Stimulated activated CD4-positive, alpha-beta T cell treated with anti-CD3 and anti-CD28 coated beads, Interleukin-1b, Interleukin-23, amount 100 ng/mL, for 1 hour (primary cell): ENCODE measurements around the gene PC.
"Not testable (repeated sequence)": the region's sequence is repeated elsewhere in the genome, so short reads cannot be mapped to it uniquely, and the experiment has no call there.

Experiments used
- DNase-seq, 2 donors: peaks; one replicate each; pipeline ENCODE4 v3.0.0-alpha.2; 2020; ENCODE audit warnings: low read depth in 2 of 2

The PC gene, protein sequence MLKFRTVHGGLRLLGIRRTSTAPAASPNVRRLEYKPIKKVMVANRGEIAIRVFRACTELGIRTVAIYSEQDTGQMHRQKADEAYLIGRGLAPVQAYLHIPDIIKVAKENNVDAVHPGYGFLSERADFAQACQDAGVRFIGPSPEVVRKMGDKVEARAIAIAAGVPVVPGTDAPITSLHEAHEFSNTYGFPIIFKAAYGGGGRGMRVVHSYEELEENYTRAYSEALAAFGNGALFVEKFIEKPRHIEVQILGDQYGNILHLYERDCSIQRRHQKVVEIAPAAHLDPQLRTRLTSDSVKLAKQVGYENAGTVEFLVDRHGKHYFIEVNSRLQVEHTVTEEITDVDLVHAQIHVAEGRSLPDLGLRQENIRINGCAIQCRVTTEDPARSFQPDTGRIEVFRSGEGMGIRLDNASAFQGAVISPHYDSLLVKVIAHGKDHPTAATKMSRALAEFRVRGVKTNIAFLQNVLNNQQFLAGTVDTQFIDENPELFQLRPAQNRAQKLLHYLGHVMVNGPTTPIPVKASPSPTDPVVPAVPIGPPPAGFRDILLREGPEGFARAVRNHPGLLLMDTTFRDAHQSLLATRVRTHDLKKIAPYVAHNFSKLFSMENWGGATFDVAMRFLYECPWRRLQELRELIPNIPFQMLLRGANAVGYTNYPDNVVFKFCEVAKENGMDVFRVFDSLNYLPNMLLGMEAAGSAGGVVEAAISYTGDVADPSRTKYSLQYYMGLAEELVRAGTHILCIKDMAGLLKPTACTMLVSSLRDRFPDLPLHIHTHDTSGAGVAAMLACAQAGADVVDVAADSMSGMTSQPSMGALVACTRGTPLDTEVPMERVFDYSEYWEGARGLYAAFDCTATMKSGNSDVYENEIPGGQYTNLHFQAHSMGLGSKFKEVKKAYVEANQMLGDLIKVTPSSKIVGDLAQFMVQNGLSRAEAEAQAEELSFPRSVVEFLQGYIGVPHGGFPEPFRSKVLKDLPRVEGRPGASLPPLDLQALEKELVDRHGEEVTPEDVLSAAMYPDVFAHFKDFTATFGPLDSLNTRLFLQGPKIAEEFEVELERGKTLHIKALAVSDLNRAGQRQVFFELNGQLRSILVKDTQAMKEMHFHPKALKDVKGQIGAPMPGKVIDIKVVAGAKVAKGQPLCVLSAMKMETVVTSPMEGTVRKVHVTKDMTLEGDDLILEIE

DNA sequence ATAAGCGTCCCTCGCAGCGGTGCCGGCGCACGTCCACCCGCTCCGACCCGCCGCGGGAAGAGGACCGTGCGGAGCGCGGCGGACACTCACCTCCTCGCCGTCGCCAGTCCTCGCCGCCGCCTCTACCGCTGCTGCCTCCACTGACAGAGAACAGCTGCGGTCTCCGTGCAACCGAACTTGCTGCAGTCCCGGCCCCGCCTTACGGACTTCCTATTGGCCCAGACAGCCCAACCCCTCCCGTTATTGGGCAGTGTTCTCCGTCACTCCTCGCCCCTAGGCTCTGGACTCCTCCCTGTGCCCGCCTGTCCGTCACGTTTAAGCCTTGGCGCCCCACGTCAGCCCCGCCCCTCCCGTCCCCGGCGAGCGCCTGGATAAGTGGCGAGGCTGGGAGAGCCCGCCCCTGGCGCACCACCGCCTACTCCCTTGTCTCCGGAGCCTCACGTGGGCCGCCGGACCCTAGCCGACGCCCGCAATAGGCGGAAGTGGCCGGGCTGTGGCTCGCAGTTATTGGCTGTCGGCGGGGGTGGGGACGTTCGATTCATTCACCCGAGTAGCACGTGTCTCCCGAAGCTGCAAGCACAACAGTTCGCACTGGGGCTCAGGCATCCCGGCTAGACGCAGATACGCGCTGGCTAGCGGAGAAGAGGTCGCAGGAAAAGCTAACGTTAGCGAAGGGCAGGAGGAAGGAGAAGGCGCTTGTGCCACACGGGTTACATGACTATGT is at the start of gene PC:
Gene PC, minus strand, starts transcription at position 152 of the 724 bp plus-strand sequence. CDS start 86,224 bp downstream, outside the sequence.
- peak; percentile 88 to 92 for DNase-seq

DNA sequence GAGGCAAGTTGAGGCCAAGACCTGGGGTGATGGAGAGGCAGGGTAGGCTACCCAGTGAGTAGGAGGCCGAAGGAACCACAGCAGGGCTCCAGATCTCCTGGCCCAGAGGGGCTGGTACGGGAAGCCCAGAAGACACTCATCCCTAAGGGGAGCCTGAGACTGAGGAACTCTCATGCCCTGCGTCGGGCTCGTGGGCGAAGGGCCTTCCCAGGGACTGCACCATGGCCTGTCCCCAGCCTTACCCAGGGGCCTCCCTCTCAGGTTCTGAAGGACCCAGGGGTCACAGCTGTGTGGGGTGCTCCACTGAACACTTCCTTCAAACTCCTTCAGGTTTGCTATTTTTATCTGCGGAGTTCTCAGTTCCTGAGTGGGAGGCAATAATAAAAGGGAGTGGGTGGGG is 48.9 kb upstream of the PC start:
- no peak for DNase-seq

DNA sequence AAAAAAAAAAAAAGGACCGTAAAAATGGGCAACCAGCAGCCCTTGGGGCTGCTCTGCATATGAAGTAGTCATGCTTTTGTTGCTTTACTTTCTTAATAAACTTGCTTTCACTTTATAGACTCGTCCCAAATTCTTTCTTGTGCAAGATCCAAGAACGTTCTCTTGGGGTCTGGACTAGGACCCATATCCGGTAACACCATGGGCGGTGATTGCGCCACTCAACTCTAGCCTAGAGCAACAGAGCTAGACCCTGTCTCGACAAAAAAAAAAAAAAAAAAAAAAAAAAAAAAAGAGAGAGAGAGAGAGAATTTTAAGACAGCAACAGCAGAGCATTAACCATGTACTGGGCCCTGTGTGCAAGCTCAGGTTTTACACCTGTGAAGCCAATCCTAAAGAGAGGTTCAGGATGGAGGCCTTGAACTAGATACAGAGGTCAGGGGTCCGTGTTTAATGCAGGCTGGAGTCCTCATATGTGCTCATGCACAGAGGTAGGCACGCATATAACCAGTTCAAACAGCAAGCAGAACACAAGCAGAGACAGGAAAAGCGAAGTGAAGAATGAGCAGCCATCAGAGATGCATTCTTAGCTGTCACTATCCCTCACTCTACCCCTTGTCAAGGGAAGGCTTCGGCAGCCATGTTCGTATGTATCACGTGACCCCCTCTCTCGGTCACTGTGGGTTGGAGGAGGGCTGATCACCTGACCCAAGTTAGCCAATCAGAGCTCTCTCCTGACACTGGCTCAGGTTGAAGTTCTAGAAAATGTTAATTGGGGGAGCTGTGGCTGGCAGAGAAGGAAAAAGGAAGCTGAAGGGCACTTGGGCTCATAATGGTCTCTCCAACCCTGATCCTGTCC is 48.1 kb upstream of the PC start:
- DNase-seq, result no peak

DNA sequence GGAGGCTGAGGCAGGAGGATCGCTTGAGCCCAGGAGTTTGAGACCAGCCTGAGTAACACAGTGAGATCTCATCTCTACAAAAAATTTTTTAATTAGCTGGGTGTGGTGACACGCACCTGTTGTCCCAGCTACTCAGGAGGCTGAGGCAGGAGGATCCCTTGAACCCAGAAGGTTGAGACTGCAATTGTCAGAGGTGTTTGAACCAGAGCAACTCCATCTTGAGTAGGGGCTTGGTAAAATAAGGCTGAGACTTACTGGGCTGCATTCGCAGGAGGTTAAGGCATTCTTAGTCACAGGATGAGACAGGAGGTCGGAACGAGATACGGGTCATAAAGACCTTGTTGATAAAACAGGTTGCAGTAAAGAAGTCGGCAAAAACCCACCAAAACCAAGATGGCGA is 47.0 kb upstream of the PC start:
- DNase-seq, result not testable (repeated sequence)

DNA sequence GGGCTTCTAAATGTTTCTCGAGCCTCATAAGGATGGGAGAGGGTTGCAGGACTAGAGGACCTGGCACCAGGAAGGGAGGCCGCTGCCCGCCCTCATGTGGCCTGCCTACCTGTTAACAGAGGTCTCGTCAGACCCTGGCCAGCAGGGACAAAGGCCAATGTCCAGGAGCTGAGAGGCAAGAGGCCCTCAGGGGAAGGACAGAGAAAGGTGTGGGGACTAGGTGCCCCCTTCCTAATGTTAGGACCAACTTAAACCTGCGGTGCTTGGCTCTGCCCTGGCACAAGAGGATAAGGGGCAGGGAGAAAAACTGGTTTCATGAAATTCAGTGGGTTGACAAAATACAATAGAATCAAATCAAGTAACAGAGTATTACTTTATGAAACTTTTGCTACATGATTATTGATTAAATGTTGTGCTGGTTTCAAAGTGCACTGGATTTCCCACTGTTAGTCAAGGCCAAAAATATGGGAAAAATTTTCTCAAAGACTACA is 44.8 kb upstream of the PC start:
- DNase-seq, result no peak

DNA sequence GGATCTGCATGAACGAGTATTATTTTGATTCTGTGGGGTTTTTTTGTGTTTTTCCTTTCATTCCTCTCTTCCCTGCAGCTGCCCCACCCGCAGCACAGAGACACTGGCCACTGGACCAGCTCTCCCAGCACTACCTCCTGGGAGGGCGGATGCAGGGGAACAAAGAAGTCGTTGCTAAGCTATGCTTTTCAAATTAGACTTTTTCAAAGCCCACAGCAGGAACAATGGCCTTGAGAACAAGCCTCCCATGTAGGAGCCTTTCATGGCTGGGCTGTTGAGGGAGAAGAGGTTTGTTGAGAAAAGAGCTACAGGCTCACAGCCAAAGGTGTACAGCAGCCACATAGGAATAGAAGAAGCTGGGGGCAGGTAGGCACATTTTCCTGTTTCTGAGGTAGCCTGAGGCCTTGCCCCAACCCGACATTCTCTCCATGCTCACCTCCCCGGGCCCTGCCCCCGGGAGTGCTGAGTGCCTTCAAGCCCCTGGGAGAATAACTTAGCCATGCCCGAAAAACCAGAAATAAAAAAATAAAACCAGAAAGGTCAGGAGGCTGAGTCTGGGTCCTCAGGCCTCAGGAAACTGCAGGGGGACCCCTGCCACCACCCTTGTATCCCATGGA is 44.2 kb upstream of the PC start:
- DNase-seq, result no peak

DNA sequence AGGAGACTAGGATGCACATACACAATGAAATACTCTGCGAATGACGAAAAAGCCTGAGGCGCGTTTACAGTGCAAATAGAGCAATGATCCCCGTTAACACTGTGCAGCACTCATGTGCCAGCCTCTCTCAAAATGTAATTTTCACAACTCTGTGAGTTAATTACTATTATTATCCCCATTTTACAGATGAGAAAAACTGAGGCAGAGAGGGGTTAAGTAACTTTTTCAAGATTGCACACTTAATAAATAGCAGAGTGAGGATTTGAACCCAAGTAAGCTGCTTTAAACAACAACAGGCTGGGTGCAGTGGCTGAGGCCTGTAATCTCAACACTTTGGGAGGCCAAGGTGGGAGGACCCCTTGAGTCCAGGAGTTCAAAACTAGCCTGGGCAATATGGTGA is 43.1 kb upstream of the PC start:
- DNase-seq, result no peak

DNA sequence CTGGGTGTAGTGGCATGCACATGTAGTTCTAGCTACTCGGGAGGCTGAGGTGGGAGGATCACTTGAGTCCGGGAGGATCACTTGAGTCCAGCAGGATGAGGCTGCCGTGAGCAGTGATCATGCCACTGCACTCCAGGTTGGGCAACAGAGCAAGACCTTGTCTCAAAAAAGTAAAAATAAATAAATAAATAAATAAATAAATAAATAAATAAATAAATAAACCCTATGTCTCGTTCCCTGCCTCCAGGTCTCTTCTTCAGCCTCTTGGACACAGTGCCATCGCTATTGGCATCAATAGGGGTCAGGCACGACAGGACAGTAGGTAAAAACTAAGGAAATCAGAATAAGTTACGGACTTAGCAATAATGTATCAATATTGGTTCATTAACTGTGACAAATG is 41.4 kb upstream of the PC start:
- DNase-seq, result no peak

DNA sequence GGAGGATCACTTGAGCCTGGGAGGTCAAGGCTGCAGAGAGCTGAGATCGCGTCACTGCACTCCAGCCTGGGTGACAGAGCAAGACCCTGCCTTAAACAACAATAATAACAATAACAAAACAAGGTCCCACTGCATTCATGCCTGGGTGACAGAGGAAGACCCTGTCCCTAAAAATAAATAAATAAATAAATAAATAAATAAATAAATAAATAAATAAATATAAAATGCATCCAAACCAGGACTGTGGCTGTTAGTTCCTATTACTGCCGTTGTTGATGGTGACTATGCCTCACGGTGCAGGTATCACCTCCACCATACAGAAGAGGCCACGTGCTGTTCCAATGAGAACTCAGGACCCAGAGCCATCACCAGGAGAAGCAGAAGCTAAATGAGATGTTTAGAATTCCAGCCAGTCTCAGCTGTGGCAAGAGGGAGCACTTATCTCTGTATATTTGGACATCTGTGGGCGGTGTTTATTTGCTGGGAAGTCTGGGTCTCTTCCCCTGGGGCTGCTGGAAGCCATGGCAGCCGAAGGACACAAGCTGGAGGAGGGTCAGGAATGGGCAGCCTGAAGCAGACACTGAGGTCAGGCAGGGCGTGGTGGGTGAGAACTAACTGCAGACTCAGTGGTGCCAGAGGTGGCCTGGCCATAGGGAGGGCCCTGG is 38.6 kb upstream of the PC start:
- DNase-seq, result no peak

DNA sequence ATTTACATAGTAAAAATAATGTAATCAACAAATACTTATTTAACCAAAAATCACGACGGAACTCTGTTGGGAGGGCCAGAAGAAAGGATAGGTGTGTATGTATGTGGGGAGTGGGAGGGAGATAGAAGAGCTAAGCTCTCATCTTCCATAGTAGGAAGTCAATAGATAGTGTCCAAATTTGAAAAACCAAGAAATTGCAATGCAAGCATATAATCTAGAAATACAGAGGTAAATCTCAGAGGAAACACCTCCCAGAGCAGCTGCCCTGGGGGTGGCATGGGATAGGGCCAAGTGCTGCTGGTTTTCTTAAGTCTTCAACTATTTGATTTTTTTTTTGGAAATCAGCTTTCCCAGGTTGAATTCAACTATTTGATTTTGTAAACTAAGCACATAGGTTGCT is 33.9 kb upstream of the PC start:
- DNase-seq, result no peak

DNA sequence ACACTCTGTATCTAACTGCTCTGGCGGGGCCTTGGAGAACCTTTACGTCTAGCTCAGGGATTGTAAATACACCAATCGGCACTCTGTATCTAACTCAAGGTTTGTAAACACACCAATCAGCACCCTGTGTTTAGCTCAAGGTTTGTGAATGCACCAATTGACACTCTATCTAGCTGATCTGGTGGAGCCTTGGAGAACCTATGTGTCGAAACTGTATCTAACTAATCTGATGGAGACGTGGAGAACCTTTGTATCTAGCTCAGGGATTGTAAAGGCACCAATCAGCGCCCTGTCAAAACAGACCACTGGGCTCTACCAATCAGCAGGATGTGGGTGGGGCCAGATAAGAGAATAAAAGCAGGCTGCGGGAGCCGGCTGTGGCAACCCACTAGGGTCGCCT is 31.2 kb upstream of the PC start:
- not testable (repeated sequence) for DNase-seq

DNA sequence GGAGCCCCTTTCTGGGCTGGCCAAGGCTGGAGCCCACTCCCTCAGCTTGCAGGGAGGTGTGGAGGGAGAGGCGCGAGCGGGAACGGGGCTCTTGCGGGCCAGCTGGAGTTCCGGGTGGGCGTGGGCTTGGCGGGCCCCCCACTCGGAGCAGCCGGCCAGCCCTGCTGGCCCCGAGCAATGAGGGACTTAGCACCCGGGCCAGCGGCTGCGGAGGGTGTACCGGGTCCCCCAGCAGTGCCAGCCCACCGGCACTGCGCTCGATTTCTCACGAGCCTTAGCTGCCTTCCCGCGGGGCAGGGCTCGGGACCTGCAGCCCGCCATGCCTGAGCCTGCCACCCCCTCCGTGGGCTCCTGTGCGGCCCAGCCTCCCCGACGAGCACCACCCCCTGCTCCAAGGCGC is 30.6 kb upstream of the PC start:
- DNase-seq, result not testable (repeated sequence)

DNA sequence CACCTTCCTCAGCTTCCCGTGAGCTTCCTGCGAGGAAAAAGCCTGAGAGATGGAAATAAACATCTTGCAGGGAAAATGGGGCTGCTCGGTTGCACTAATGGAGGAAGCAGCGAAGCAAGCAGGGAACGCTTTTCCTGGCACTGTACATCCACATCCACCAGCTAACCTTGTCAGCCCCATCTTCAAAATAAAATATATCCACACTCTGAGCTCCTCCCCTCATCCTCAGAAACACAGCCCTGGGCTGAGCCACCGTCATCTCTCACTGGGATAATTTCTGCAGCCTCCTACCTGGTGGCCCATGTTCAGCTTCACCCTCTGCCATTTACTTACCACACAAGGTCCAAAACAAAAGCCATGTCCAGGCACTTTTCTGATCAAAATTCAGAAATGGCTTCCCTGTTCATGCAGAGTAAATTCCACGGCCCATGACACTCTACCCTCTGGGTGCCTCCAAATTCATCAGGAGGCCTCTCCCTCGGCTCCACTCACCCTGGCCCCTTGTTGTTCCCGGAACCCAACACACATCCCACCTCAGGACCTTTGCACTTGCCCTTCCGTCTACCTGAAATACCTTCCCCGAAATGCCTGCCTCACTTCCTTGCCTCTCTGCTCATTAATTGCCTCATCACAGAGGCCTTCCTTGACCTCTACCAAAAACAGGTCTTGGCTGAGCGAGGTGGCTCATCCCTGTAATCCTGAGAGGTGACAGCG is 29.9 kb upstream of the PC start:
- no peak for DNase-seq

DNA sequence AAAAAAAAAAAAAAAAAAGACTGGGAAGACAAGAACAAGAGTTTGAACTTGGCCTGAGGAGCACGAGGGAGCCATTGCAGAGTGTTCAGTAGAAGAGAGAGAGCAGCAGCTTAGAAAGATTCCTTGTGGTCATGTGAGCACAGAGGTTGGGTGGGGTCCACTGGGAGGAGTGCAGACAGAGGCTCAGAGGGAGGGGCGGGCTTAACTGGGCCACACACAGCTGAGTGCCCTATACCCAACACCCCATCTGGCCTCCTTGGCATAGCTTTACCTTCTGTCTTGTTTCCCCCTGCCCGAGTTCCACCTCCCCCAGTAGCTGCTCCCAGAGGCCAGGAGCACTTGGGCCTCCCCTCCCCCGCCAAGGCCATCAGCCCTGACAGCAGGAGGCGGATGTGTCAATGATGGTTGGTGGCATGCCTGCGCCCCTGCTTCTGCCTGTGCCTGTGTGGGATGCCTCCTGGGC is 29.0 kb upstream of the PC start:
- DNase-seq, result no peak

DNA sequence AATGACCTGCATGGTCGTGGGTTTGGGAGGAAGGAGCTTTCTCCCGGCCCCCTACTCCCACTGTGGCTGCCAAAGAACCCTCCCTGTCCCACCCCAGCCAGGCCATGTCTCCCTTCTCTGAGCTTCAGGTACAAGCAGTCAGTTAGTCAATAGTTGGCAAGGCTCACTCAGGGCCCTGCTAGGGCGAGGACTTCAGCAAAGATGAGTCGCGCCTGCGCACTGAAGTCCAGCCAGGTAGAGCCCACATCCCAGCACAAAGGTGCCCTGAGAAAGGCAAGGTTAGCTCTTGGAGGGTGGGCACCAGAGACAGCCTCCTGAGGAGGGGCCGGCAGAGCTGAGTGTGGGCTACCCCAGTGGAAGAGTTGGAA is 28.0 kb upstream of the PC start:
- DNase-seq, result no peak

DNA sequence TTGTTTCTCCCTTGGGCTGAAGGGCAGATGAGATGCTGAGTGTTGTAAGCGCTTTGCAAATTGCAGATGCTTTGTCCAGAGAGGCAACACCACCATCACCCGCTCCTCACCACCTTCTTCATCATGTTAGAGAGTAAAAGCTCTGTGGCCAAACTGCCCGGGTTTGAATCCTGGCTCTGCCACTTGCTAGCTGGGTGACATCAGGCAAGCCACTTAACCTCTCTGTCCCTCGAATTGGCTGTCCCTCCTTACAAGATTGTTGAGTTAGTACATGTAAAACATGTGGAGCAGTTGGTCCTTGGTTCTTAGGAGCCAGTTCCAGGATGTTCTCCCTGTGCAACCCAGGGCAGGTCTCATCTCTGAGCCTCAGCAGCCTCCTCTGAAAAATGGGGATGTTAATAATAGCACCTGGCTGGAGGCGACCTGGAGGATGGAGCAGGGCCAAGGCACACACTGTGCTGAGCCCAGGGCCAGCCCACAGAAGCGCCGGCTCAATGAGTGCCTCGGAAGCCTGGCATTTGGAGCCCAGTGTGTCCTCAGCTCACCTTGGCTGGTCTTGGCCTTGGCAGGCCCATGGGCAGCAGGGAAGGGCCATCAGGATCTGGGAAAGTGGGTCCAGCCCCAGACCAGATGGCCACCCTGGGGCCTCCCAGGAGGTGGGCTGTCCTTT is 27.5 kb upstream of the PC start:
- DNase-seq, result no peak

DNA sequence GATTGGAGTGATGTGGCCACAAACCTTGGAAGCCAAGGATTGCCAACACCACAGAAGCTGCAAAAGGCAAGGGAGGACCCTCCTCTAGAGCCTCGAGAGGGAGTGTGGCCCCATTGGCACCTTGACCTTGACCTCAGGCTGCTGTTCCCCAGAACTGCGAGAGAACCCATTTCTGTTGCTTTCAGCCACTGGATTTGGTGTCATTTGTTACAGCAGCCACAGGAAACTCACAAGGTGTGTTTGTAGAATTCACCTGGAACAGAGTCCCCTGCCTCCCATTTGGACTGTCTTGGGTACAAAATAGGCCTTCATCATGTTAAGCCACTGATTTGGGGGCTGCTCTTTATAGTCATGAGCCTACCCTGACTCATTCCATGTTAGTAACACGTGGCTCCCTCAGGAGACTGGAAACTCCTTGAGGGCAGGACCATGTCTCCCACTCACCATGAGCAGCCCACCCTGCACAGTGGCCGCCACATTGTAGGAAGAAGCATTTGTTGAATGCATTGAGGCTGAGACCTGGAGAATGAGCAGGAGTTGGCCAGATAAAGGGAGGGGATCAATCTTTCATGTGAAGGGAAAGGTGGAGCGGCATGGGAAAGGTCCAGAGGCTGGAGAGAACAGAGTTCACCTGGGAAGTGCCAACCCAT is 25.2 kb upstream of the PC start:
- no peak for DNase-seq
